Stomach (tissue), 9 donors: ENCODE data around the gene ARL5C. TPM values are rescaled to one million over a fixed set of nuclear protein-coding genes. Genes with fewer than 3 reads are reported as not detected.
A peak's percentile ranks its signal among the peaks of the same experiment; 100 is the strongest.

Experiments used
- DNase-seq, 2 donors: peaks; one replicate each; pipeline versions ENCODE4 v3.0.0 to v3.0.0-alpha.2; 2013 to 2019
- H3K27ac ChIP-seq, 5 donors: fragments of 200-600 bp in 4 of 5; sonication (generic) in 4 of 5; one replicate each; pipeline ENCODE4 v1.5.1; 2013 to 2019; ENCODE audit warnings: mild to moderate bottlenecking in 1 of 5, moderate library complexity in 1 of 5
- H3K27me3 ChIP-seq, 3 donors: fragments of 200-600 bp; sonication (generic); one replicate each; pipeline ENCODE4 v1.5.1; 2017 to 2019; ENCODE audit warnings: mixed run types in 1 of 3
- H3K36me3 ChIP-seq, 4 donors: fragments of 200-600 bp; sonication (generic); 1 replicate in 3 of 4; 2 replicates in 1 of 4; pipeline ENCODE4 v1.5.1; 2016 to 2019
- H3K4me1 ChIP-seq, 4 donors: fragments of 200-600 bp; sonication (generic); one replicate each; pipeline ENCODE4 v1.5.1; 2016 to 2019
- H3K4me3 ChIP-seq, 4 donors: fragments of 200-600 bp; sonication (generic) in 3 of 4; one replicate each; pipeline ENCODE4 v1.5.1; 2016 to 2019; ENCODE audit warnings: mild to moderate bottlenecking in 1 of 4
- H3K9me3 ChIP-seq, 4 donors: fragments of 200-600 bp; sonication (generic); one replicate each; pipeline ENCODE4 v1.5.1; 2016 to 2019
- CTCF ChIP-seq, 7 experiments: fragments of 450-650 bp in 4 of 7; fragments of 200-600 bp in 3 of 7; sonication (generic) in 3 of 7; IDR thresholded peaks; one replicate each; pipeline ENCODE4 v1.5.1; 2016 to 2019; ENCODE audit warnings: antibody characterized with exemption in 7 of 7, control low read depth in 2 of 7, mild to moderate bottlenecking in 1 of 7
- EP300 ChIP-seq: sonication (generic); formaldehyde crosslinking; IDR thresholded peaks from one replicate; pipeline ENCODE4 v1.6.1; 2017; ENCODE audit warnings: antibody characterized with exemption
- POLR2A ChIP-seq, 4 donors: fragments of 450-650 bp; IDR thresholded peaks; one replicate each; pipeline ENCODE4 v1.6.1; 2016; ENCODE audit warnings: antibody characterized with exemption in 4 of 4, control low read depth in 2 of 4, mild to moderate bottlenecking in 1 of 4, moderate library complexity in 1 of 4
- POLR2AphosphoS5 ChIP-seq, 3 donors: sonication (generic); formaldehyde crosslinking; IDR thresholded peaks; one replicate each; pipeline ENCODE4 v1.6.1; 2016; ENCODE audit warnings: antibody characterized with exemption in 3 of 3
- WGBS, 5 donors: extraction: QIAGEN DNeasy Blood & Tissue Kit in 3 of 5; methylation state at CpG; one replicate each; pipeline versions ENCODE4 v1.1.5 to v1.1.7; 2013 to 2018; 5-methylcytosine and 5-hydroxymethylcytosine counted together
- intact Hi-C: fragments of 100-400 bp; cut with DNase I; formaldehyde crosslinking; loops from one replicate; pipeline ENCODE4 v1.15.1; 2023; ENCODE audit warnings: low total_unique reads
- polyA plus RNA-seq, 3 donors: library from polyadenylated mRNA; stranded (reverse); fragments of 200-250 nt; gene quantifications; one replicate each; pipeline ENCODE4 v1.2.3, GENCODE V29; 2013
- total RNA-seq, 5 donors: library from RNA; depleted of rRNA; stranded (reverse); fragments of >200 nt; gene quantifications; one replicate each; pipeline versions ENCODE4 v1.1.0 to v1.2.3, GENCODE V29; 2014 to 2016
- donor health status: healthy with polysubstance abuse.
- donor health status: Bipolar disorder and iron deficiency.
- donor health status: healthy.

The ARL5C gene
- total and polyA plus RNA-seq, 8 donors, result not detected

- Histone ChIP-seq H3K36me3 (no peaks in the 10 kb centered on the region), H3K27ac (peak overlapping the region in 1 of 5 donors; percentile 91), H3K4me1 (peaks cover 21 to 43% (median 32%) of the 10 kb centered on the region in 4 donors), H3K4me3 (no peak overlapping the region), H3K9me3 (no peaks in the 10 kb centered on the region), H3K27me3 (peaks cover 0 to 33% (median 23%) of the 10 kb centered on the region in 3 donors)
- no peak for TF ChIP-seq EP300
- no peak for TF ChIP-seq POLR2AphosphoS5 (IDR thresholded peaks at IDR 0.05)
- TF ChIP-seq CTCF (IDR thresholded peaks at IDR 0.05), result no peak
- TF ChIP-seq POLR2A (IDR thresholded peaks at IDR 0.05), result no peak
- DNase-seq, result no peak
- intact Hi-C loops, result loop anchor here (5.0 kb wide), 2 partner anchors 78 to 168 kb away; no protein-coding TSS in a partner anchor
- WGBS, 5 donors, result 62 to 76% (median 69%) methylated on average over 5 of the region's 5 CpGs
Observed at GRCh38 chr17:39150104-39150634, 15.8 kb downstream of the ARL5C start.

GRCh38 chr17:39147221-39148185, 18.5 kb downstream of the ARL5C start:
- Histone ChIP-seq H3K4me3 (no peak overlapping the region), H3K27ac (no peak overlapping the region), H3K4me1 (peaks cover 15 to 41% (median 35%) of the 10 kb centered on the region in 4 donors), H3K9me3 (no peaks in the 10 kb centered on the region), H3K36me3 (no peaks in the 10 kb centered on the region), H3K27me3 (peaks cover 0 to 32% (median 23%) of the 10 kb centered on the region in 3 donors)
- no peak for DNase-seq
- 65 to 69% (median 68%) methylated on average over 13 of the region's 13 CpGs for WGBS, 5 donors
- TF ChIP-seq POLR2A (IDR thresholded peaks at IDR 0.05) (no peak), CTCF (IDR thresholded peaks at IDR 0.05) (no peak), EP300 (no peak), POLR2AphosphoS5 (IDR thresholded peaks at IDR 0.05) (no peak)
- intact Hi-C loops, result no loop called here

- no peak for DNase-seq
- no peak overlapping the region for H3K4me3 ChIP-seq
- no peak overlapping the region for H3K27ac ChIP-seq
- H3K36me3 ChIP-seq, result no peaks in the 10 kb centered on the region
- H3K4me1 ChIP-seq, result peaks cover 5 to 29% (median 23%) of the 10 kb centered on the region in 4 donors
- intact Hi-C loops, result no loop called here
- H3K9me3 ChIP-seq, result no peaks in the 10 kb centered on the region
- H3K27me3 ChIP-seq, result peaks cover 0 to 20% (median 11%) of the 10 kb centered on the region in 3 donors
- 93 to 97% (median 94%) methylated on average over 3 of the region's 3 CpGs for WGBS, 5 donors
- TF ChIP-seq EP300, result no peak
- TF ChIP-seq CTCF (IDR thresholded peaks at IDR 0.05), result no peak
- no peak for TF ChIP-seq POLR2A (IDR thresholded peaks at IDR 0.05)
- TF ChIP-seq POLR2AphosphoS5 (IDR thresholded peaks at IDR 0.05), result no peak
Observed at GRCh38 chr17:39146273-39146672, 19.7 kb downstream of the ARL5C start.

GRCh38 chr17:39145143-39145542, 20.8 kb downstream of the ARL5C start:
- Histone ChIP-seq H3K4me3 (no peak overlapping the region), H3K4me1 (peaks cover 0 to 20% (median 18%) of the 10 kb centered on the region in 4 donors), H3K36me3 (no peaks in the 10 kb centered on the region), H3K9me3 (no peaks in the 10 kb centered on the region), H3K27ac (peak overlapping the region in 3 of 5 donors; percentile 55 to 70 (median 69)), H3K27me3 (peaks cover 0 to 9% (median under 1%) of the 10 kb centered on the region in 3 donors)
- intact Hi-C loops, result no loop called here
- TF ChIP-seq POLR2AphosphoS5 (IDR thresholded peaks at IDR 0.05) (no peak), EP300 (no peak), POLR2A (IDR thresholded peaks at IDR 0.05) (no peak), CTCF (IDR thresholded peaks at IDR 0.05) (no peak)
- 86 to 100% (median 89%) methylated on average over 1 to 3 of the region's 3 CpGs for WGBS, 5 donors
- DNase-seq, result no peak
